IMR-90 (cell line): ENCODE results near the gene DCANP1. TPM values are rescaled to one million over a fixed set of nuclear protein-coding genes. Genes with fewer than 3 reads are reported as not detected.

ENCODE experiments used
- ATAC-seq: fragments of 200-7000 bp; cut with Tn5 transposase; 2 replicates; pipeline ENCODE4 v1.9.1; 2020; ENCODE audit warnings: low read depth, mild to moderate bottlenecking, moderate library complexity
- BruUV-seq: library from RNA; stranded (reverse); fragments of 400-500 nt; replicated peaks from 2 replicates; lab custom pipeline; 2021; lab: Mats Ljungman, UMichigan
- CTCF ChIA-PET: fragments of 300-600 bp; formaldehyde crosslinking; extraction: SDS; loops from one replicate; lab custom pipeline; 2021; ENCODE audit warnings: antibody characterized with exemption; lab: Yijun Ruan, JAX
- POLR2A ChIA-PET: fragments of 300-600 bp; sonication (Branson Sonifier 250); formaldehyde crosslinking; loops from one replicate; lab custom pipeline; 2022; ENCODE audit warnings: antibody characterized with exemption; ENCODE audit not compliant: unreplicated experiment; lab: Charles Lee
- DNase-seq: peaks from one replicate; pipeline ENCODE4 v3.0.0; 2013
- H2AFZ ChIP-seq: replicated peaks from 2 replicates; pipeline ENCODE3; 2013; ENCODE audit warnings: low read length, mild to moderate bottlenecking; ENCODE audit not compliant: poor library complexity
- H2AK5ac ChIP-seq: 2 replicates; pipeline ENCODE4 v1.6.1; 2013; ENCODE audit warnings: low read depth, low read length, inconsistent platforms
- H2AK9ac ChIP-seq: replicated peaks from 2 replicates; pipeline ENCODE3; 2013; ENCODE audit warnings: mild to moderate bottlenecking, low read depth, low read length, moderate library complexity; ENCODE audit not compliant: poor library complexity
- H2BK120ac ChIP-seq: 2 replicates; pipeline ENCODE4 v1.6.1; 2013; ENCODE audit warnings: low read depth, low read length, inconsistent platforms
- H2BK15ac ChIP-seq: 3 replicates; pipeline ENCODE4 v1.6.1; 2013; ENCODE audit warnings: low read depth, low read length, inconsistent platforms
- H2BK20ac ChIP-seq: 2 replicates; pipeline ENCODE4 v1.6.1; 2013; ENCODE audit warnings: low read depth, mild to moderate bottlenecking, inconsistent platforms, low read length, moderate library complexity
- H2BK5ac ChIP-seq: 2 replicates; pipeline ENCODE4 v1.6.1; 2013; ENCODE audit warnings: mild to moderate bottlenecking, low read depth, low read length, inconsistent platforms; ENCODE audit not compliant: poor library complexity, severe bottlenecking
- H3K14ac ChIP-seq: replicated peaks from 2 replicates; pipeline ENCODE4 v1.6.1; 2013; ENCODE audit warnings: low read depth, low read length, inconsistent platforms
- H3K18ac ChIP-seq: 2 replicates; pipeline ENCODE4 v1.6.1; 2013; ENCODE audit warnings: low read depth, low read length, control low read depth
- H3K23ac ChIP-seq: 2 replicates; pipeline ENCODE4 v1.6.1; 2013; ENCODE audit warnings: low read depth, low read length, inconsistent platforms
- H3K27ac ChIP-seq: 2 replicates; pipeline ENCODE4 v1.5.1; 2013; ENCODE audit warnings: mild to moderate bottlenecking, control low read depth, low read length; ENCODE audit not compliant: insufficient read depth
- H3K27me3 ChIP-seq: 2 replicates; pipeline ENCODE4 v1.6.1; 2013; ENCODE audit warnings: low read length; ENCODE audit not compliant: control insufficient read depth, insufficient read depth
- H3K36me3 ChIP-seq: 2 replicates; pipeline ENCODE4 v1.6.1; 2013; ENCODE audit warnings: low read length, mixed read lengths; ENCODE audit not compliant: control insufficient read depth, insufficient read depth
- H3K4ac ChIP-seq: 2 replicates; pipeline ENCODE4 v1.6.1; 2013; ENCODE audit warnings: low read depth, low read length, inconsistent platforms
- H3K4me1 ChIP-seq: 2 replicates; pipeline ENCODE4 v1.6.1; 2013; ENCODE audit warnings: low read length, mixed read lengths; ENCODE audit not compliant: control insufficient read depth, insufficient read depth
- H3K4me2 ChIP-seq: 2 replicates; pipeline ENCODE4 v1.6.1; 2013; ENCODE audit warnings: low read depth, mild to moderate bottlenecking, control low read depth, low read length, moderate library complexity
- H3K4me3 ChIP-seq: 2 replicates; pipeline ENCODE4 v1.5.1; 2013; ENCODE audit warnings: low read depth, mild to moderate bottlenecking, control low read depth, low read length, moderate library complexity; ENCODE audit not compliant: insufficient read depth
- H3K56ac ChIP-seq: 2 replicates; pipeline ENCODE4 v1.6.1; 2013; ENCODE audit warnings: low read length, inconsistent platforms; ENCODE audit not compliant: insufficient read depth; ENCODE audit errors: extremely low read depth
- H3K79me1 ChIP-seq, 2 experiments: 2 replicates each; pipeline ENCODE4 v1.6.1; 2013; ENCODE audit warnings: low read length in 2 of 2, inconsistent platforms in 1 of 2, low read depth in 1 of 2
- H3K9ac ChIP-seq: 2 replicates; pipeline ENCODE4 v1.6.1; 2013; ENCODE audit warnings: low read depth, low read length, control low read depth
- H3K9me1 ChIP-seq: 2 replicates; pipeline ENCODE4 v1.6.1; 2013; ENCODE audit warnings: low read length, inconsistent platforms; ENCODE audit not compliant: insufficient read depth
- H3K9me3 ChIP-seq: 2 replicates; pipeline ENCODE4 v1.6.1; 2013; ENCODE audit warnings: low read length; ENCODE audit not compliant: control insufficient read depth, insufficient read depth
- H4K20me1 ChIP-seq: 2 replicates; pipeline ENCODE4 v1.6.1; 2013; ENCODE audit warnings: low read length, inconsistent platforms; ENCODE audit not compliant: insufficient read depth
- H4K5ac ChIP-seq: 2 replicates; pipeline ENCODE4 v1.6.1; 2013; ENCODE audit warnings: mild to moderate bottlenecking, low read depth, low read length, control low read depth
- H4K8ac ChIP-seq, 2 experiments: 2 replicates each; pipeline ENCODE4 v1.6.1; 2013; ENCODE audit warnings: low read depth in 2 of 2, low read length in 2 of 2, control low read depth in 1 of 2, inconsistent platforms in 1 of 2
- H4K91ac ChIP-seq: 2 replicates; pipeline ENCODE4 v1.6.1; 2013; ENCODE audit warnings: low read depth, low read length, inconsistent platforms; ENCODE audit not compliant: insufficient read depth
- BHLHE40 ChIP-seq: fragments of 150-350 bp; IDR thresholded peaks from 2 replicates; pipeline ENCODE4 v1.6.1; 2016; ENCODE audit warnings: mild to moderate bottlenecking, low read depth, low read length
- CHD1 ChIP-seq: IDR thresholded peaks from 2 replicates; pipeline ENCODE4 v1.6.1; 2012; ENCODE audit warnings: low read depth, low read length, improper control_type of control experiment
- ELK1 ChIP-seq: fragments of 150-350 bp; IDR thresholded peaks from 2 replicates; pipeline ENCODE4 v1.6.1; 2016; ENCODE audit warnings: low read depth, mild to moderate bottlenecking, low read length, moderate library complexity, borderline replicate concordance
- MAZ ChIP-seq: IDR thresholded peaks from 2 replicates; pipeline ENCODE4 v1.6.1; 2012; ENCODE audit warnings: low read depth, mild to moderate bottlenecking, low read length, improper control_type of control experiment, moderate library complexity, borderline replicate concordance
- MXI1 ChIP-seq: IDR thresholded peaks from 2 replicates; pipeline ENCODE4 v1.6.1; 2012; ENCODE audit warnings: low read depth, mild to moderate bottlenecking, low read length, moderate library complexity, borderline replicate concordance
- POLR2A ChIP-seq: IDR thresholded peaks from 2 replicates; pipeline ENCODE4 v1.6.1; 2012; ENCODE audit warnings: mild to moderate bottlenecking, low read depth, low read length
- RFX5 ChIP-seq: IDR thresholded peaks from 2 replicates; pipeline ENCODE4 v1.8.0; 2012; ENCODE audit warnings: low read depth, mild to moderate bottlenecking, low read length, moderate library complexity
- WGBS, 2 experiments: methylation state at CpG; one replicate each; pipeline versions ENCODE4 v1.1.5 to v1.1.7; 2013; ENCODE audit warnings: missing lambda C conversion rate in 2 of 2; ENCODE audit not compliant: insufficient read length in 1 of 2; ENCODE audit errors: extremely low coverage in 2 of 2; 5-methylcytosine and 5-hydroxymethylcytosine counted together
- dilution Hi-C: fragments of 300-500 bp; cut with HindIII; formaldehyde crosslinking; loops from one replicate; pipeline ENCODE4 v1.14.3; 2018; ENCODE audit warnings: low sequenced_read_pairs; ENCODE audit not compliant: unreplicated experiment
- in situ Hi-C: fragments of 300-500 bp; cut with MboI; formaldehyde crosslinking; loops from 3 replicates; pipeline ENCODE4 v1.14.3; 2019; ENCODE audit warnings: low sequenced_read_pairs, inconsistent platforms, mixed read lengths
- intact Hi-C: fragments of 100-400 bp; cut with micrococcal nuclease; formaldehyde crosslinking; loops from 2 replicates; pipeline ENCODE4 v1.10.0; 2022
- polyA plus RNA-seq, 3 experiments: library from polyadenylated mRNA; depleted of rRNA; stranded (reverse); fragments of >200 nt; gene quantifications; 2 replicates each; pipeline ENCODE4 v1.2.3, GENCODE V29; 2012; ENCODE audit warnings: low replicate concordance in 1 of 3
- total RNA-seq: library from RNA; depleted of rRNA; stranded (reverse); fragments of >200 nt; gene quantifications from 2 replicates; pipeline ENCODE4 v1.2.3, GENCODE V29; 2012

DCANP1 gene
- total and polyA plus RNA-seq, 2 of the 4 experiments (the other 2 are of a cell fraction) = not detected

- Histone ChIP-seq H4K91ac (no peak overlapping the region), H3K27ac (no peak overlapping the region), H3K9me1 (peaks cover 3% of the 10 kb centered on the region), H2AFZ (no peak overlapping the region), H3K27me3 (peaks cover 45% of the 10 kb centered on the region), H3K4me1 (peaks cover 3% of the 10 kb centered on the region), H4K8ac (no peak overlapping the region), H2BK15ac (no peak overlapping the region), H3K14ac (no peak overlapping the region), H4K20me1 (no peaks in the 10 kb centered on the region), H3K4ac (no peak overlapping the region), H2BK20ac (no peak overlapping the region), H3K4me2 (no peak overlapping the region), H3K9ac (no peak overlapping the region), H3K23ac (no peak overlapping the region), H2BK5ac (no peak overlapping the region), H4K5ac (no peak overlapping the region), H3K79me1 (no peaks in the 10 kb centered on the region), H3K36me3 (no peaks in the 10 kb centered on the region), H2AK9ac (no peak overlapping the region), H3K56ac (no peak overlapping the region), H2BK120ac (no peak overlapping the region), H3K18ac (no peak overlapping the region), H2AK5ac (no peak overlapping the region), H3K9me3 (no peaks in the 10 kb centered on the region; the same call in 1 of the 2 replicates), H3K4me3 (no peak overlapping the region)
- CTCF ChIA-PET = no interaction called here
- DNase-seq = no peak
- ATAC-seq = no peak
- POLR2A ChIA-PET = no interaction called here
- intact Hi-C loops = no loop called here
- no peak for TF ChIP-seq MAZ
- no peak for TF ChIP-seq RFX5
- no peak for TF ChIP-seq MXI1
- no peak for TF ChIP-seq POLR2A
- no peak for TF ChIP-seq ELK1
- TF ChIP-seq CHD1 = no peak
- no peak for TF ChIP-seq BHLHE40
- dilution Hi-C loops = loop anchor here (25.0 kb wide), 1 partner anchor 111 kb away; no protein-coding TSS in a partner anchor
- in situ Hi-C loops = no loop called here
- no TSS peak for BruUV-seq
- no CpG with 5 or more reads among the region's 2 CpGs for WGBS, 2 experiments
These were observed 3.8 kb upstream of the DCANP1 start for GRCh38 chr5:135450952-135451351.
